Kidney (tissue), 14 donors: ENCODE measurements around the gene ALDH3A1. TPM values are rescaled to one million over a fixed set of nuclear protein-coding genes. Genes with fewer than 3 reads are reported as not detected.

Experiments used
- DNase-seq, 5 donors: peaks; one replicate each; pipeline ENCODE4 v3.0.0-alpha.2; 2013 to 2020
- FAIRE-seq: peaks from 2 replicates; lab custom pipeline; 2012; peaks lifted over from hg19 to GRCh38; lab: Jason Lieb, UNC
- H3K27ac ChIP-seq, 2 donors: one replicate each; pipeline ENCODE4 v1.7.0; 2013; ENCODE audit warnings: low read depth in 2 of 2, low read length in 2 of 2, inconsistent platforms in 1 of 2
- H3K27me3 ChIP-seq: one replicate; pipeline ENCODE4 v1.7.1; 2013; ENCODE audit warnings: low read length, inconsistent platforms; ENCODE audit not compliant: control insufficient read depth, insufficient read depth
- H3K36me3 ChIP-seq, 3 donors: one replicate each; pipeline versions ENCODE4 v1.7.0 to v1.7.1; 2013; ENCODE audit warnings: low read length in 3 of 3, control low read depth in 1 of 3, inconsistent platforms in 1 of 3; ENCODE audit not compliant: insufficient read depth in 3 of 3, control insufficient read depth in 2 of 3
- H3K4me1 ChIP-seq, 3 donors: one replicate each; pipeline versions ENCODE4 v1.7.0 to v1.7.1; 2013; ENCODE audit warnings: low read length in 3 of 3, inconsistent platforms in 1 of 3, low read depth in 1 of 3; ENCODE audit not compliant: control insufficient read depth in 2 of 3, insufficient read depth in 2 of 3
- H3K4me3 ChIP-seq, 3 donors: one replicate each; pipeline versions ENCODE4 v1.7.0 to v1.8.1; 2013; ENCODE audit warnings: low read length in 3 of 3, control low read depth in 1 of 3, inconsistent platforms in 1 of 3
- H3K9ac ChIP-seq, 3 donors: one replicate each; pipeline versions ENCODE4 v1.7.0 to v1.7.1; 2013; ENCODE audit warnings: low read length in 3 of 3, control low read depth in 1 of 3, inconsistent platforms in 1 of 3
- H3K9me3 ChIP-seq, 3 donors: one replicate each; pipeline versions ENCODE4 v1.7.0 to v1.7.1; 2013; ENCODE audit warnings: low read length in 3 of 3, control low read depth in 1 of 3, inconsistent platforms in 1 of 3; ENCODE audit not compliant: control insufficient read depth in 2 of 3, insufficient read depth in 1 of 3
- CTCF ChIP-seq: IDR thresholded peaks from 3 replicates; pipeline ENCODE4 v1.5.1; 2012; ENCODE audit warnings: mild to moderate bottlenecking, moderate library complexity, borderline replicate concordance; ENCODE audit not compliant: insufficient read depth; ENCODE audit errors: extremely low read depth
- intact Hi-C: fragments of 100-400 bp; cut with DNase I; formaldehyde crosslinking; loops from one replicate; pipeline ENCODE4 v1.11.1; 2022
- polyA plus RNA-seq: library from polyadenylated mRNA; stranded (reverse); fragments of 350-450 nt; fragmentation: Illumina TruSeq; extraction: RNeasy Lipid Tissue Mini Kit (QIAGEN cat#74804); gene quantifications from one replicate; pipeline ENCODE4 v1.2.3, GENCODE V29; 2014; ENCODE audit warnings: low read depth, low replicate concordance; ENCODE audit not compliant: insufficient read depth
- total RNA-seq: library from RNA; stranded (reverse); fragmentation: NEBNext Ultra II Directional; extraction: Animal tissue kit (Norgen Biotek cat#: 25700); gene quantifications from one replicate; pipeline ENCODE4 v1.2.1, GENCODE V29; 2021
- donor health status: control.
- donor health status: control.
- donor health status: control.
- donor health status: control.
- donor health status: control.
- donor health status: DM: yes; HTN: yes; CAD: no.
- donor health status: Normal renal cell carcinoma (clear cell type).

Gene ALDH3A1
- total and polyA plus RNA-seq, 2 donors from 2014 or later = 0.75 to 1.4 TPM

GRCh38 chr17:19744922-19745757 is 3.0 kb downstream of the ALDH3A1 start:
- TF ChIP-seq CTCF = peak; percentile 95

GRCh38 chr17:19744492-19744891 is 3.6 kb downstream of the ALDH3A1 start:
- no peak for TF ChIP-seq CTCF

More at GRCh38 chr17:19744922-19745757, 3.0 kb downstream of the ALDH3A1 start:
- Histone ChIP-seq H3K27me3 (no peaks in the 10 kb centered on the region), H3K9ac (peak overlapping the region in 1 of 3 donors; percentile 19), H3K4me1 (peaks cover 0 to 11% (median 0%) of the 10 kb centered on the region in 3 donors), H3K4me3 (peak overlapping the region in 2 of 3 donors; percentile 36 to 44), H3K9me3 (no peaks in the 10 kb centered on the region), H3K27ac (no peak overlapping the region), H3K36me3 (no peaks in the 10 kb centered on the region)
- DNase-seq (peak; percentile 95 to 97 (median 96)), FAIRE-seq (no peak)
- intact Hi-C loops = no loop called here

GRCh38 chr17:19743101-19744100 is 4.7 kb downstream of the ALDH3A1 start:
- no peak overlapping the region for H3K27ac ChIP-seq
- no peak overlapping the region for H3K9ac ChIP-seq
- H3K27me3 ChIP-seq = no peaks in the 10 kb centered on the region
- no peaks in the 10 kb centered on the region for H3K36me3 ChIP-seq
- peaks cover 0 to 11% (median 0%) of the 10 kb centered on the region in 3 donors for H3K4me1 ChIP-seq
- no peak for DNase-seq
- H3K4me3 ChIP-seq = no peak overlapping the region
- TF ChIP-seq CTCF = no peak
- no peak for FAIRE-seq
- intact Hi-C loops = no loop called here
- no peaks in the 10 kb centered on the region for H3K9me3 ChIP-seq

More at GRCh38 chr17:19744492-19744891, 3.6 kb downstream of the ALDH3A1 start:
- intact Hi-C loops = no loop called here
- Histone ChIP-seq H3K9ac (no peak overlapping the region), H3K27me3 (no peaks in the 10 kb centered on the region), H3K36me3 (no peaks in the 10 kb centered on the region), H3K27ac (no peak overlapping the region), H3K4me3 (peak overlapping the region in 2 of 3 donors; percentile 20 to 47), H3K4me1 (peaks cover 0 to 11% (median 0%) of the 10 kb centered on the region in 3 donors), H3K9me3 (no peaks in the 10 kb centered on the region)
- DNase-seq (no peak), FAIRE-seq (no peak)
